Neural cell (in vitro differentiated cells): ENCODE results near the gene SNX21. TPM values are rescaled to one million over a fixed set of nuclear protein-coding genes. Genes with fewer than 3 reads are reported as not detected.

Source experiments
- H2AFZ ChIP-seq: fragments of 200-600, 300-800 bp; sonication (generic), shearing (Covaris generic); 2 replicates; pipeline ENCODE4 v1.6.0; 2014; ENCODE audit warnings: low read depth, mild to moderate bottlenecking, antibody characterized with exemption, low read length, moderate library complexity
- H3F3A ChIP-seq: fragments of 200-600 bp; shearing (Covaris generic); 2 replicates; pipeline ENCODE4 v1.6.1; 2016; ENCODE audit warnings: mild to moderate bottlenecking, moderate library complexity, mixed read lengths, antibody characterized with exemption, low read length; ENCODE audit not compliant: insufficient read depth, poor library complexity, severe bottlenecking
- H3K27ac ChIP-seq: fragments of 200-600, 300-800 bp; sonication (generic), shearing (Covaris generic); 2 replicates; pipeline ENCODE4 v1.5.1; 2014; ENCODE audit warnings: mild to moderate bottlenecking, low read length, moderate library complexity
- H3K27me3 ChIP-seq: fragments of 300-800, 200-600 bp; sonication (generic), shearing (Covaris generic); 2 replicates; pipeline ENCODE4 v1.6.0; 2014; ENCODE audit warnings: mild to moderate bottlenecking, low read depth, low read length, moderate library complexity; ENCODE audit not compliant: insufficient read depth
- H3K36me3 ChIP-seq: fragments of 300-800, 200-600 bp; sonication (generic), shearing (Covaris generic); 2 replicates; pipeline ENCODE4 v1.5.1; 2014; ENCODE audit warnings: mild to moderate bottlenecking, antibody characterized with exemption, low read length, moderate library complexity; ENCODE audit not compliant: insufficient read depth
- H3K4me2 ChIP-seq: fragments of 300-800, 200-600 bp; sonication (generic), shearing (Covaris generic); 2 replicates; pipeline ENCODE4 v1.6.0; 2014; ENCODE audit warnings: mild to moderate bottlenecking, low read length
- H3K4me3 ChIP-seq: fragments of 300-800, 200-600 bp; sonication (generic), shearing (Covaris generic); 2 replicates; pipeline ENCODE4 v1.5.1; 2014; ENCODE audit warnings: mild to moderate bottlenecking, low read length, moderate library complexity
- H3K79me2 ChIP-seq: fragments of 200-600 bp; shearing (Covaris generic); replicated peaks from 2 replicates; pipeline ENCODE4 v1.6.0; 2014; ENCODE audit warnings: mild to moderate bottlenecking, low read length, moderate library complexity; ENCODE audit not compliant: insufficient read depth
- H3K9ac ChIP-seq: fragments of 300-800, 200-600 bp; sonication (generic), shearing (Covaris generic); 2 replicates; pipeline ENCODE4 v1.6.1; 2016; ENCODE audit warnings: mild to moderate bottlenecking, low read length, mixed read lengths
- H3K9me2 ChIP-seq: fragments of 200-600 bp; shearing (Covaris generic); 2 replicates; pipeline ENCODE4 v1.6.1; 2016; ENCODE audit warnings: mild to moderate bottlenecking, low read length, mixed read lengths; ENCODE audit not compliant: insufficient read depth
- H3K9me3 ChIP-seq: fragments of 200-600, 300-800 bp; sonication (generic), shearing (Covaris generic); 2 replicates; pipeline ENCODE4 v1.6.1; 2016; ENCODE audit warnings: mild to moderate bottlenecking, mixed run types, low read length, moderate library complexity, mixed read lengths
- H4K20me1 ChIP-seq: fragments of 200-600 bp; shearing (Covaris generic); 2 replicates; pipeline ENCODE4 v1.6.1; 2016; ENCODE audit warnings: mild to moderate bottlenecking, mixed run types; ENCODE audit not compliant: insufficient read depth
- EP300 ChIP-seq: fragments of 450-650 bp; conservative IDR thresholded peaks from 2 replicates; pipeline ENCODE4 v1.6.1; 2014; ENCODE audit warnings: antibody characterized with exemption, mild to moderate bottlenecking, moderate library complexity; ENCODE audit not compliant: poor library complexity, severe bottlenecking
- EZH2 ChIP-seq: fragments of 200-600, 300-800 bp; shearing (Covaris generic), sonication (generic); IDR thresholded peaks from 2 replicates; pipeline ENCODE4 v1.6.1; 2014; ENCODE audit warnings: antibody characterized with exemption, low read length, borderline replicate concordance, mild to moderate bottlenecking; ENCODE audit not compliant: insufficient read depth, poor library complexity, severe bottlenecking
- MXI1 ChIP-seq: fragments of 450-650 bp; conservative IDR thresholded peaks from 2 replicates; pipeline ENCODE4 v1.6.1; 2014; ENCODE audit warnings: antibody characterized with exemption, mild to moderate bottlenecking; ENCODE audit not compliant: poor library complexity, severe bottlenecking
- POLR2AphosphoS5 ChIP-seq: IDR thresholded peaks from 2 replicates; pipeline ENCODE4 v1.6.1; 2012
- RAD21 ChIP-seq: fragments of 450-650 bp; conservative IDR thresholded peaks from 2 replicates; pipeline ENCODE4 v1.6.1; 2014; ENCODE audit warnings: antibody characterized with exemption, mild to moderate bottlenecking, moderate library complexity
- SMC3 ChIP-seq: fragments of 450-650 bp; conservative IDR thresholded peaks from 2 replicates; pipeline ENCODE4 v1.6.1; 2014; ENCODE audit warnings: antibody characterized with exemption, mild to moderate bottlenecking, moderate library complexity; ENCODE audit not compliant: poor library complexity
- TAF1 ChIP-seq: IDR thresholded peaks from 2 replicates; pipeline ENCODE4 v1.6.1; 2012; ENCODE audit warnings: low read depth
- polyA plus RNA-seq: library from polyadenylated mRNA; depleted of rRNA; stranded (reverse); fragments of >200 nt; gene quantifications from 2 replicates; pipeline ENCODE4 v1.2.3, GENCODE V29; 2014
- TF ChIP-seq, protein P1 (sequence below): fragments of 450-650 bp; IDR thresholded peaks from 2 replicates; pipeline ENCODE4 v1.5.1; 2014; ENCODE audit warnings: antibody characterized with exemption, mild to moderate bottlenecking, moderate library complexity; ENCODE audit not compliant: poor library complexity, severe bottlenecking
- TF ChIP-seq, protein P2 (sequence below): IDR thresholded peaks from 2 replicates; pipeline ENCODE4 v1.6.1; 2012; ENCODE audit warnings: borderline replicate concordance

The SNX21 gene
- polyA plus RNA-seq, 1 donor from 2014 or later = 7.2 TPM

DNA sequence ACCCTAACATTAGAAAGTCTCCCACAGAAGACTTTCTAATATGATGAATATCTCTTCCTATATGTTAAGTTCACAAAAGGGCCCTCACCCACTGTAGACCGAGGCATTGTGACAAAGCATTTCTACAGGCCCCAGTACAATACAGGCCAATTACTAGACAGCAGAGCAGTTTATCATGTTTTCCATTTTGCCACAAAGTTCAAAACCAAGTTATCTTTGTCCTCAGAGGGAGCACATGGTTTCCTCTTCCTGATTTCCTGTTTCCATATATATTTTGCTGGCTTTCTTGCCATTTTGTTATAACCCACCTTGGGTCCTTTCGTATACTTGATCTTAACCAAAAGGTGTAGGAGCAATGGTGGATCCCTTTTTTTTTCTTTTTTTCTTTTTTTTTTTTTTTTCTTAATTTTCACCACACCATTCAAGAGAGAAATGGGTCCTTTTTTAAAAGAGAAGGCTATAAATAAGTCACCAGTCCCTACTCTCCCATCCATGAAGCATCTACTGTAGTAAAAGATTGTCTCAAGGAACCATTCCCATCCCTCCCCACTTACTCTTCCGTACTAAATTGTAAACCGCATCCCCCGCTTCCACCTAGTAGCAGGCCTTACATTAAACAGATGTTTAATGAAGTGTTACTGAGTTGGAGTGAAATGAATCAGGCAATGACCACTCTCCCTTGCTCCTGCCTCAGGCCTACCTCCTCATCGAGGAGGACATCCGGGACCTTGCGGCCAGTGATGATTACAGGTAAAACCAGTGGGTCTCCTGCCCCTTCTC is 23.2 kb upstream of the SNX21 start:
- no peak overlapping the region for H3K27ac ChIP-seq
- no peaks in the 10 kb centered on the region for H3K27me3 ChIP-seq
- no peaks in the 10 kb centered on the region for H3F3A ChIP-seq
- peaks cover 10% of the 10 kb centered on the region for H3K36me3 ChIP-seq
- H3K9me3 ChIP-seq = no peaks in the 10 kb centered on the region
- no peaks in the 10 kb centered on the region for H4K20me1 ChIP-seq
- H2AFZ ChIP-seq = no peak overlapping the region
- peaks cover 9% of the 10 kb centered on the region for H3K79me2 ChIP-seq
- H3K4me2 ChIP-seq = no peak overlapping the region
- TF ChIP-seq EZH2 = no peak
- no peak for TF ChIP-seq RAD21
- no peak for TF ChIP-seq EP300
- no peak for TF ChIP-seq SMC3
- TF ChIP-seq, protein P1, sequence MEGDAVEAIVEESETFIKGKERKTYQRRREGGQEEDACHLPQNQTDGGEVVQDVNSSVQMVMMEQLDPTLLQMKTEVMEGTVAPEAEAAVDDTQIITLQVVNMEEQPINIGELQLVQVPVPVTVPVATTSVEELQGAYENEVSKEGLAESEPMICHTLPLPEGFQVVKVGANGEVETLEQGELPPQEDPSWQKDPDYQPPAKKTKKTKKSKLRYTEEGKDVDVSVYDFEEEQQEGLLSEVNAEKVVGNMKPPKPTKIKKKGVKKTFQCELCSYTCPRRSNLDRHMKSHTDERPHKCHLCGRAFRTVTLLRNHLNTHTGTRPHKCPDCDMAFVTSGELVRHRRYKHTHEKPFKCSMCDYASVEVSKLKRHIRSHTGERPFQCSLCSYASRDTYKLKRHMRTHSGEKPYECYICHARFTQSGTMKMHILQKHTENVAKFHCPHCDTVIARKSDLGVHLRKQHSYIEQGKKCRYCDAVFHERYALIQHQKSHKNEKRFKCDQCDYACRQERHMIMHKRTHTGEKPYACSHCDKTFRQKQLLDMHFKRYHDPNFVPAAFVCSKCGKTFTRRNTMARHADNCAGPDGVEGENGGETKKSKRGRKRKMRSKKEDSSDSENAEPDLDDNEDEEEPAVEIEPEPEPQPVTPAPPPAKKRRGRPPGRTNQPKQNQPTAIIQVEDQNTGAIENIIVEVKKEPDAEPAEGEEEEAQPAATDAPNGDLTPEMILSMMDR = no peak
- TF ChIP-seq, protein P2, sequence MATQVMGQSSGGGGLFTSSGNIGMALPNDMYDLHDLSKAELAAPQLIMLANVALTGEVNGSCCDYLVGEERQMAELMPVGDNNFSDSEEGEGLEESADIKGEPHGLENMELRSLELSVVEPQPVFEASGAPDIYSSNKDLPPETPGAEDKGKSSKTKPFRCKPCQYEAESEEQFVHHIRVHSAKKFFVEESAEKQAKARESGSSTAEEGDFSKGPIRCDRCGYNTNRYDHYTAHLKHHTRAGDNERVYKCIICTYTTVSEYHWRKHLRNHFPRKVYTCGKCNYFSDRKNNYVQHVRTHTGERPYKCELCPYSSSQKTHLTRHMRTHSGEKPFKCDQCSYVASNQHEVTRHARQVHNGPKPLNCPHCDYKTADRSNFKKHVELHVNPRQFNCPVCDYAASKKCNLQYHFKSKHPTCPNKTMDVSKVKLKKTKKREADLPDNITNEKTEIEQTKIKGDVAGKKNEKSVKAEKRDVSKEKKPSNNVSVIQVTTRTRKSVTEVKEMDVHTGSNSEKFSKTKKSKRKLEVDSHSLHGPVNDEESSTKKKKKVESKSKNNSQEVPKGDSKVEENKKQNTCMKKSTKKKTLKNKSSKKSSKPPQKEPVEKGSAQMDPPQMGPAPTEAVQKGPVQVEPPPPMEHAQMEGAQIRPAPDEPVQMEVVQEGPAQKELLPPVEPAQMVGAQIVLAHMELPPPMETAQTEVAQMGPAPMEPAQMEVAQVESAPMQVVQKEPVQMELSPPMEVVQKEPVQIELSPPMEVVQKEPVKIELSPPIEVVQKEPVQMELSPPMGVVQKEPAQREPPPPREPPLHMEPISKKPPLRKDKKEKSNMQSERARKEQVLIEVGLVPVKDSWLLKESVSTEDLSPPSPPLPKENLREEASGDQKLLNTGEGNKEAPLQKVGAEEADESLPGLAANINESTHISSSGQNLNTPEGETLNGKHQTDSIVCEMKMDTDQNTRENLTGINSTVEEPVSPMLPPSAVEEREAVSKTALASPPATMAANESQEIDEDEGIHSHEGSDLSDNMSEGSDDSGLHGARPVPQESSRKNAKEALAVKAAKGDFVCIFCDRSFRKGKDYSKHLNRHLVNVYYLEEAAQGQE = no peak
- no peak for TF ChIP-seq MXI1
- no peak for TF ChIP-seq POLR2AphosphoS5
- TF ChIP-seq TAF1 = no peak
- H3K9ac ChIP-seq = no peak overlapping the region
- H3K9me2 ChIP-seq = no peaks in the 10 kb centered on the region
- no peak overlapping the region for H3K4me3 ChIP-seq

DNA sequence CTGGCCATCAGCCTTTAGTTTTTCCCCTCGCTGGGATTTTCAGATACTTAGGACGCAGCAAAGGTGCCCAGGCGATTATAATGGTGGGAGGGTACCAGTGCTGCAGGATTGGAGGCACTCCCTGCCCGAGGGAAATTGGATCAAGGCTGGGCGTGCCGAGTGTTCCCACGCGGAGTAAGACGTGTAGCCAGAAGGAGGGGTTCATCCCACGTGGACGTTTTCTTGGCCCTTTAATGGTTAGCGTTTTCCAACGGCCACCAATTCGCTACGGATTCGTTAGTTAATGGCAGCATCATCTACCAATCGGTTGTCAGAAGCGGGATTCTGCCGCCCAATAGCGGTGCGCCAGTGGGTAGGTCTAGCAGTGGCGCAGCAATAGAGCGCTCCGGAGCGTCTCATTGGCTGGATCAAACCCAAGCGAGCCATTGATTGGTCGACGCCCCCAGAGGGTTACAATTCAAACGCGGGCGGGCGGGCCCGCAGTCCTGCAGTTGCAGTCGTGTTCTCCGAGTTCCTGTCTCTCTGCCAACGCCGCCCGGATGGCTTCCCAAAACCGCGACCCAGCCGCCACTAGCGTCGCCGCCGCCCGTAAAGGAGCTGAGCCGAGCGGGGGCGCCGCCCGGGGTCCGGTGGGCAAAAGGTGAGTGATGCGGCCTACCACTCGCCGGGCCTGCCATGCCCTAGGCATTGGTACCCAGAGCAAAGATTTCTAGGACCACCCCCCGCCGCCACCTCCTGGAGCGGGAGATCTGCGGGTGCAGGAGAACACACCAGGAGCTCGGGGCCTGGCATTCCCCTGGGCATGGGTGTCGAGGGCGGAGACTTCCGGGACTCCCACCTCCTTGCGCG is 21.2 kb upstream of the SNX21 start, which contains the start of gene UBE2C:
Gene UBE2C, plus strand, starts transcription at position 488 of the 849 bp plus-strand sequence. Its CDS starts 52 bp downstream, at position 540.
- Histone ChIP-seq H3K27me3 (no peaks in the 10 kb centered on the region), H3K4me3 (peak within 1 kb of the TSS; percentile 72), H3F3A (no peaks in the 10 kb centered on the region), H3K4me2 (peak within 1 kb of the TSS; percentile 77), H4K20me1 (no peaks in the 10 kb centered on the region), H3K79me2 (peaks cover 9% of the 10 kb centered on the region), H2AFZ (peak within 1 kb of the TSS; percentile 17), H3K9me3 (no peaks in the 10 kb centered on the region), H3K36me3 (peaks cover 8% of the 10 kb centered on the region), H3K27ac (peak within 1 kb of the TSS; percentile 53), H3K9me2 (no peaks in the 10 kb centered on the region), H3K9ac (peak within 1 kb of the TSS; percentile 47)
- TF ChIP-seq, protein P1 = peak; percentile 47
- TF ChIP-seq MXI1 (peak; percentile 100), TAF1 (no peak), EZH2 (no peak), RAD21 (no peak), EP300 (no peak), POLR2AphosphoS5 (peak; percentile 26), SMC3 (peak; percentile 40)
- TF ChIP-seq, protein P2 = no peak
